ENCODE results near the gene TROAP.

The TROAP gene

DNA sequence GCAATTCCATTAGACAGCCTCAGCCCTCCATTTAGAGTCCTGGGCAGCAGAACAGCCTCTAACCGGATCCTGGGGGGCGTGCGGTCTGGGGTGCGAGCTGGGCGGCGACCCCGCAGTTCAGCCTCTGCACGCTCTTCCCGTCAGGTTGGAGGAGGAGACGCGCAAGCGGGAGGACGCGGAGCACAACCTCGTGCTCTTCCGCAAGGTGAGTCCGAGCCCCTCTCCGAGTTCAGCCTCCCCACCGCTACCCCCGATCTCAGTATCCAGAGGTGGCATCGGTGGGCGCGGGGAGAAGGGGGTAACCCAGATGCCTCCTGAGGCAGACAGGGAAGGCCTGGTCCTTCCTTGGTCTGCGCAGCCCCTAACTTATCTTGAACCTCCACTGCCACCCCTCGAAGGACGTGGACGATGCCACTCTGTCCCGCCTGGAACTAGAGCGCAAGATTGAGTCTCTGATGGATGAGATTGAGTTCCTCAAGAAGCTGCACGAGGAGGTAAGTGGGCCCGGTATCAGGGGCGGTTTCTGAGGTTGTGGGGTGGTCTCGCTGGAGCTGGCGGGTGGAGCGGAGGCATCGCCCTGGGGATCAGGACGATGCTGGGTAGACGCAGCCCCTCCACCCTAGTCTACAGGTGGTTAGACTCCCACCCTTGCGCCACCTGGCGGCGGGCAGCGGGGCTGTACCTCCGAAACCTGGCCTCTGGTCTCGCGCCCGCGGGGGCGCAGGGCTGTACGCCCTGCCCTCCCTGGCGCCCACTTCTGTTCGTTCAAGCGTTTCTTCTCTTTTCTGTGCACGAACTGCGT, 26.8 kb upstream of the TROAP start (continued):
- peak; percentile 43; the same call in 1 of the 2 replicates for TF ChIP-seq ZNF76 (tag by site-specific recombination; IDR thresholded peaks at IDR 0.05; ENCODE audit: borderline replicate concordance, low read depth)
- TF ChIP-seq SP3 (tag by site-specific recombination; IDR thresholded peaks at IDR 0.05), result no peak
- no peak for TF ChIP-seq ZNF274 (IDR thresholded peaks at IDR 0.05; ENCODE audit: low read length)
- TF ChIP-seq ZNF274 (tag by site-specific recombination; IDR thresholded peaks at IDR 0.05; ENCODE audit: borderline replicate concordance), result no peak
- 0 out of 2 replicates have a peak, but pooled peaks have one; percentile 9 for TF ChIP-seq ZNF843 (tag by site-specific recombination; IDR thresholded peaks at IDR 0.05)
- no peak for TF ChIP-seq ZNF175 (tag by site-specific recombination; IDR thresholded peaks at IDR 0.05)
- no peak for TF ChIP-seq ZNF555 (tag by site-specific recombination; conservative IDR thresholded peaks at IDR 0.05)
- TF ChIP-seq ZBTB8A (tag by site-specific recombination; IDR thresholded peaks at IDR 0.05), result peak; percentile 98
- no peak for TF ChIP-seq ZNF830 (tag by site-specific recombination; IDR thresholded peaks at IDR 0.05; ENCODE audit: low read depth)
- no peak for TF ChIP-seq ZBTB20 (tag by site-specific recombination; IDR thresholded peaks at IDR 0.05)
- no peak for TF ChIP-seq SETDB1 (IDR thresholded peaks at IDR 0.05; ENCODE audit: insufficient read length, low read length)
- no peak for TF ChIP-seq ZNF621 (tag by site-specific recombination; IDR thresholded peaks at IDR 0.05)
- no peak for TF ChIP-seq FEZF1 (tag by site-specific recombination; IDR thresholded peaks at IDR 0.05)
- peak; percentile 12; the same call in 1 of the 2 replicates for TF ChIP-seq ZNF366 (tag by site-specific recombination; conservative IDR thresholded peaks at IDR 0.05)
- no peak for TF ChIP-seq ZNF623 (tag by site-specific recombination; IDR thresholded peaks at IDR 0.05)
- peak; percentile 27; the same call in 1 of the 2 replicates for TF ChIP-seq ZXDB (tag by site-specific recombination; IDR thresholded peaks at IDR 0.05)
- TF ChIP-seq, protein P1, sequence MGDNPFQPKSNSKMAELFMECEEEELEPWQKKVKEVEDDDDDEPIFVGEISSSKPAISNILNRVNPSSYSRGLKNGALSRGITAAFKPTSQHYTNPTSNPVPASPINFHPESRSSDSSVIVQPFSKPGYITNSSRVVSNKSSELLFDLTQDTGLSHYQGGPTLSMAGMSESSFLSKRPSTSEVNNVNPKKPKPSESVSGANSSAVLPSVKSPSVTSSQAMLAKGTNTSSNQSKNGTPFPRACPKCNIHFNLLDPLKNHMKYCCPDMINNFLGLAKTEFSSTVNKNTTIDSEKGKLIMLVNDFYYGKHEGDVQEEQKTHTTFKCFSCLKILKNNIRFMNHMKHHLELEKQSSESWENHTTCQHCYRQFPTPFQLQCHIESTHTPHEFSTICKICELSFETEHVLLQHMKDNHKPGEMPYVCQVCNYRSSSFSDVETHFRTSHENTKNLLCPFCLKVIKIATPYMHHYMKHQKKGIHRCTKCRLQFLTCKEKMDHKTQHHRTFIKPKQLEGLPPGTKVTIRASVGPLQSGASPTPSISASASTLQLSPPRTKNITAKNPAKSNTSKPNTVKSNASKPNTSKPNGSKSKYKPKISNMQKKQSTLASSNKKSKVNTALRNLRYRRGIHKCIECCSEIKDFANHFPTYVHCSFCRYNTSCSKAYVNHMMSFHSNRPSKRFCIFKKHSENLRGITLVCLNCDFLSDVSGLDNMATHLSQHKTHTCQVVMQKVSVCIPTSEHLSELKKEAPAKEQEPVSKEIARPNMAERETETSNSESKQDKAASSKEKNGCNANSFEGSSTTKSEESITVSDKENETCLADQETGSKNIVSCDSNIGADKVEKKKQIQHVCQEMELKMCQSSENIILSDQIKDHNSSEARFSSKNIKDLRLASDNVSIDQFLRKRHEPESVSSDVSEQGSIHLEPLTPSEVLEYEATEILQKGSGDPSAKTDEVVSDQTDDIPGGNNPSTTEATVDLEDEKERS (tag by site-specific recombination; IDR thresholded peaks at IDR 0.05), result no peak
- TF ChIP-seq ZNF561 (tag by site-specific recombination; IDR thresholded peaks at IDR 0.05; ENCODE audit: borderline replicate concordance), result peak; percentile 91
- TF ChIP-seq ZNF350 (tag by site-specific recombination; IDR thresholded peaks at IDR 0.05), result no peak
- no peak for TF ChIP-seq ZNF23 (tag by site-specific recombination; IDR thresholded peaks at IDR 0.05; ENCODE audit: borderline replicate concordance)
- no peak for TF ChIP-seq ZNF391 (tag by site-specific recombination; IDR thresholded peaks at IDR 0.05; ENCODE audit: borderline replicate concordance, low read depth)
- TF ChIP-seq, protein P2, sequence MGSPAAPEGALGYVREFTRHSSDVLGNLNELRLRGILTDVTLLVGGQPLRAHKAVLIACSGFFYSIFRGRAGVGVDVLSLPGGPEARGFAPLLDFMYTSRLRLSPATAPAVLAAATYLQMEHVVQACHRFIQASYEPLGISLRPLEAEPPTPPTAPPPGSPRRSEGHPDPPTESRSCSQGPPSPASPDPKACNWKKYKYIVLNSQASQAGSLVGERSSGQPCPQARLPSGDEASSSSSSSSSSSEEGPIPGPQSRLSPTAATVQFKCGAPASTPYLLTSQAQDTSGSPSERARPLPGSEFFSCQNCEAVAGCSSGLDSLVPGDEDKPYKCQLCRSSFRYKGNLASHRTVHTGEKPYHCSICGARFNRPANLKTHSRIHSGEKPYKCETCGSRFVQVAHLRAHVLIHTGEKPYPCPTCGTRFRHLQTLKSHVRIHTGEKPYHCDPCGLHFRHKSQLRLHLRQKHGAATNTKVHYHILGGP (tag by site-specific recombination; IDR thresholded peaks at IDR 0.05), result no peak
- TF ChIP-seq, protein P3, sequence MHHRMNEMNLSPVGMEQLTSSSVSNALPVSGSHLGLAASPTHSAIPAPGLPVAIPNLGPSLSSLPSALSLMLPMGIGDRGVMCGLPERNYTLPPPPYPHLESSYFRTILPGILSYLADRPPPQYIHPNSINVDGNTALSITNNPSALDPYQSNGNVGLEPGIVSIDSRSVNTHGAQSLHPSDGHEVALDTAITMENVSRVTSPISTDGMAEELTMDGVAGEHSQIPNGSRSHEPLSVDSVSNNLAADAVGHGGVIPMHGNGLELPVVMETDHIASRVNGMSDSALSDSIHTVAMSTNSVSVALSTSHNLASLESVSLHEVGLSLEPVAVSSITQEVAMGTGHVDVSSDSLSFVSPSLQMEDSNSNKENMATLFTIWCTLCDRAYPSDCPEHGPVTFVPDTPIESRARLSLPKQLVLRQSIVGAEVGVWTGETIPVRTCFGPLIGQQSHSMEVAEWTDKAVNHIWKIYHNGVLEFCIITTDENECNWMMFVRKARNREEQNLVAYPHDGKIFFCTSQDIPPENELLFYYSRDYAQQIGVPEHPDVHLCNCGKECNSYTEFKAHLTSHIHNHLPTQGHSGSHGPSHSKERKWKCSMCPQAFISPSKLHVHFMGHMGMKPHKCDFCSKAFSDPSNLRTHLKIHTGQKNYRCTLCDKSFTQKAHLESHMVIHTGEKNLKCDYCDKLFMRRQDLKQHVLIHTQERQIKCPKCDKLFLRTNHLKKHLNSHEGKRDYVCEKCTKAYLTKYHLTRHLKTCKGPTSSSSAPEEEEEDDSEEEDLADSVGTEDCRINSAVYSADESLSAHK (tag by site-specific recombination; IDR thresholded peaks at IDR 0.05), result no peak
- TF ChIP-seq ZNF16 (tag by site-specific recombination; IDR thresholded peaks at IDR 0.05; ENCODE audit: low read depth), result no peak
- TF ChIP-seq, protein P4, sequence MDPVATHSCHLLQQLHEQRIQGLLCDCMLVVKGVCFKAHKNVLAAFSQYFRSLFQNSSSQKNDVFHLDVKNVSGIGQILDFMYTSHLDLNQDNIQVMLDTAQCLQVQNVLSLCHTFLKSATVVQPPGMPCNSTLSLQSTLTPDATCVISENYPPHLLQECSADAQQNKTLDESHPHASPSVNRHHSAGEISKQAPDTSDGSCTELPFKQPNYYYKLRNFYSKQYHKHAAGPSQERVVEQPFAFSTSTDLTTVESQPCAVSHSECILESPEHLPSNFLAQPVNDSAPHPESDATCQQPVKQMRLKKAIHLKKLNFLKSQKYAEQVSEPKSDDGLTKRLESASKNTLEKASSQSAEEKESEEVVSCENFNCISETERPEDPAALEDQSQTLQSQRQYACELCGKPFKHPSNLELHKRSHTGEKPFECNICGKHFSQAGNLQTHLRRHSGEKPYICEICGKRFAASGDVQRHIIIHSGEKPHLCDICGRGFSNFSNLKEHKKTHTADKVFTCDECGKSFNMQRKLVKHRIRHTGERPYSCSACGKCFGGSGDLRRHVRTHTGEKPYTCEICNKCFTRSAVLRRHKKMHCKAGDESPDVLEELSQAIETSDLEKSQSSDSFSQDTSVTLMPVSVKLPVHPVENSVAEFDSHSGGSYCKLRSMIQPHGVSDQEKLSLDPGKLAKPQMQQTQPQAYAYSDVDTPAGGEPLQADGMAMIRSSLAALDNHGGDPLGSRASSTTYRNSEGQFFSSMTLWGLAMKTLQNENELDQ (tag by site-specific recombination; IDR thresholded peaks at IDR 0.05; ENCODE audit: low read depth), result no peak
- TF ChIP-seq HOXD13 (CRISPR knock-in tag; IDR thresholded peaks at IDR 0.05; ENCODE audit: borderline replicate concordance), result no peak
- peak; percentile 77 for TF ChIP-seq ZSCAN30 (tag by site-specific recombination; IDR thresholded peaks at IDR 0.05)
- TF ChIP-seq, protein P5, sequence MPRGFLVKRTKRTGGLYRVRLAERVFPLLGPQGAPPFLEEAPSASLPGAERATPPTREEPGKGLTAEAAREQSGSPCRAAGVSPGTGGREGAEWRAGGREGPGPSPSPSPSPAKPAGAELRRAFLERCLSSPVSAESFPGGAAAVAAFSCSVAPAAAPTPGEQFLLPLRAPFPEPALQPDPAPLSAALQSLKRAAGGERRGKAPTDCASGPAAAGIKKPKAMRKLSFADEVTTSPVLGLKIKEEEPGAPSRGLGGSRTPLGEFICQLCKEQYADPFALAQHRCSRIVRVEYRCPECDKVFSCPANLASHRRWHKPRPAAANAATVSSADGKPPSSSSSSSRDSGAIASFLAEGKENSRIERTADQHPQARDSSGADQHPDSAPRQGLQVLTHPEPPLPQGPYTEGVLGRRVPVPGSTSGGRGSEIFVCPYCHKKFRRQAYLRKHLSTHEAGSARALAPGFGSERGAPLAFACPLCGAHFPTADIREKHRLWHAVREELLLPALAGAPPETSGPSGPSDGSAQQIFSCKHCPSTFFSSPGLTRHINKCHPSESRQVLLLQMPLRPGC (tag by site-specific recombination; IDR thresholded peaks at IDR 0.05), result no peak

Measured in HEK293 (cell line).